ENCODE data around the gene RPTOR. TPM values are rescaled to one million over a fixed set of nuclear protein-coding genes. Genes with fewer than 3 reads are reported as not detected.

Gene RPTOR
- total and polyA plus RNA-seq, 4 donors: 12.4 to 46.1 (median 29.7) TPM

DNA sequence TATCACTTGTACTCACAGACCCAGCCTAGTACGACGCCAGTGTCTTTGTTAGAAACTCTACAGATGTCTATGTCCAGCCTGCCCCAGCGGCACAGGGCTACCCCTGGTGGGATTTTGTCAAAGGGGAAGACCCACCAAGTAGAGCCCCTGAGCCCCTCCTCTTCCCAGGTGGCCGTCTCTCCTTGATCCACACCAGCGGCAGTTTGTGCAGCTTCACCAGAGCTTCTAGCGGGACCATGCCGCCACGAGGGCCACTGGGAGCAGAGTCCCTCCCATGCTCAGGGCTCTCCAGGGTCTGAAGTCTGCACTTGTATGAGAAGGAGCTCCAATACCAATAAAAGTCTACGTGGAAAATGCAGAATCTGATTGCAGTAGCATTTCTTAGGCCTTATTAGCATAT is 157.1 kb downstream of the RPTOR start:
- ATAC-seq (ENCODE audit: insufficient read depth, low FRiP score) (no peak), DNase-seq (no peak)
- no peak overlapping the region for H3K27ac ChIP-seq (ENCODE audit: low read depth in 1 of 2, low read length in 1 of 2)
- WGBS, 2 donors: 93 to 94% methylated on average over 9 of the region's 9 CpGs
- no peaks in the 10 kb centered on the region for H3K36me3 ChIP-seq (ENCODE audit: control insufficient read depth in 4 of 4, insufficient read depth in 4 of 4, low read length in 4 of 4)
- H3K9ac ChIP-seq (ENCODE audit: insufficient read depth in 1 of 2, low read length in 2 of 2): no peak overlapping the region
- no peaks in the 10 kb centered on the region for H3K9me3 ChIP-seq (ENCODE audit: control insufficient read depth in 4 of 4, insufficient read depth in 3 of 4, low read length in 3 of 4)
- no peak overlapping the region for H3K4me3 ChIP-seq
- H3K4me1 ChIP-seq (ENCODE audit: control insufficient read depth in 5 of 5, insufficient read depth in 5 of 5, low read length in 5 of 5): peaks cover 0 to 8% (median 0%) of the 10 kb centered on the region in 5 donors
- H3K27me3 ChIP-seq (ENCODE audit: control insufficient read depth in 3 of 3, insufficient read depth in 3 of 3, low read length in 2 of 3): no peaks in the 10 kb centered on the region
- no peak for TF ChIP-seq CTCF (IDR thresholded peaks at IDR 0.05; ENCODE audit: control extremely low read depth, extremely low read depth)

- Histone ChIP-seq H3K9me3 (ENCODE audit: control insufficient read depth in 4 of 4, insufficient read depth in 3 of 4, low read length in 3 of 4) (no peaks in the 10 kb centered on the region), H3K4me1 (ENCODE audit: control insufficient read depth in 5 of 5, insufficient read depth in 5 of 5, low read length in 5 of 5) (peaks cover 0 to 8% (median 0%) of the 10 kb centered on the region in 5 donors), H3K27ac (ENCODE audit: low read depth in 1 of 2, low read length in 1 of 2) (no peak overlapping the region), H3K27me3 (ENCODE audit: control insufficient read depth in 3 of 3, insufficient read depth in 3 of 3, low read length in 2 of 3) (no peaks in the 10 kb centered on the region), H3K4me3 (no peak overlapping the region), H3K9ac (ENCODE audit: insufficient read depth in 1 of 2, low read length in 2 of 2) (no peak overlapping the region), H3K36me3 (ENCODE audit: control insufficient read depth in 4 of 4, insufficient read depth in 4 of 4, low read length in 4 of 4) (no peaks in the 10 kb centered on the region)
- TF ChIP-seq CTCF (IDR thresholded peaks at IDR 0.05; ENCODE audit: control extremely low read depth, extremely low read depth): no peak
- ATAC-seq (ENCODE audit: insufficient read depth, low FRiP score) (no peak), DNase-seq (no peak)
- WGBS, 2 donors: 90 to 93% methylated on average over 18 of the region's 18 CpGs
These were observed 157.9 kb downstream of the RPTOR start for GRCh38 chr17:80702315-80703141.

DNA sequence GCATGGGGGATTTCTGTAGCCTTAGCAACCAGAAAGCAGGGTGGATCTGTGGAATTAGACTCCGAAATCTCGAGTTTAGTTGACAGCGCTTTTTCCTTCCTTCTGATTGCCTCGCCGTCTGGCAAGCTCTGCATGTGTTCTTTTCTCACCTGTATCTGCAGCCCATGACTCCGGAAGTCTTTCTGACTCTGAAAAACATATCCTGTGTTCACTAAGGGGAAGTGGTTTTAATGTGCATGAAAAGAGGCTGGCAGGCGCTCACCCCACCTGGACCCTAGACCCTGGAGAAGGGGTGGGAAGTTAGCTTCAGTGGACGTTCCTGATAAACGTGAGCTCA is 158.5 kb downstream of the RPTOR start:
- no peaks in the 10 kb centered on the region for H3K9me3 ChIP-seq (ENCODE audit: control insufficient read depth in 4 of 4, insufficient read depth in 3 of 4, low read length in 3 of 4)
- H3K4me3 ChIP-seq: no peak overlapping the region
- no peak overlapping the region for H3K9ac ChIP-seq (ENCODE audit: insufficient read depth in 1 of 2, low read length in 2 of 2)
- DNase-seq (no peak), ATAC-seq (ENCODE audit: insufficient read depth, low FRiP score) (no peak)
- no peaks in the 10 kb centered on the region for H3K27me3 ChIP-seq (ENCODE audit: control insufficient read depth in 3 of 3, insufficient read depth in 3 of 3, low read length in 2 of 3)
- H3K27ac ChIP-seq (ENCODE audit: low read depth in 1 of 2, low read length in 1 of 2): no peak overlapping the region
- 39 to 64% methylated on average over 9 of the region's 9 CpGs for WGBS, 2 donors
- peaks cover 0 to 8% (median 0%) of the 10 kb centered on the region in 5 donors for H3K4me1 ChIP-seq (ENCODE audit: control insufficient read depth in 5 of 5, insufficient read depth in 5 of 5, low read length in 5 of 5)
- H3K36me3 ChIP-seq (ENCODE audit: control insufficient read depth in 4 of 4, insufficient read depth in 4 of 4, low read length in 4 of 4): peaks cover 0 to 4% (median 2%) of the 10 kb centered on the region in 4 donors
- TF ChIP-seq CTCF (IDR thresholded peaks at IDR 0.05; ENCODE audit: control extremely low read depth, extremely low read depth): no peak

All from lung (tissue), 12 donors.